WTC11 (cell line): Measurements from ENCODE around the gene SMIM34.
"Not testable (repeated sequence)": the region's sequence is repeated elsewhere in the genome, so short reads cannot be mapped to it uniquely, and the experiment has no call there.

ENCODE experiments used
- CTCF ChIP-seq: fragments of 200-600 bp; IDR thresholded peaks from 2 replicates; pipeline ENCODE4 v1.8.0; 2022; ENCODE audit warnings: antibody characterized with exemption
- ELF4 ChIP-seq: sonication (generic); formaldehyde crosslinking; IDR thresholded peaks from 2 replicates; pipeline ENCODE4 v1.8.1; 2022; ENCODE audit warnings: low read depth, mild to moderate bottlenecking, moderate library complexity, missing genetic modification reagents
- ETV6 ChIP-seq: sonication (generic); formaldehyde crosslinking; IDR thresholded peaks from 2 replicates; pipeline ENCODE4 v1.8.1; 2022; ENCODE audit warnings: mild to moderate bottlenecking, missing genetic modification reagents
- JAZF1 ChIP-seq: fragments of 250-450 bp; sonication (Bioruptor Pico); IDR thresholded peaks from 2 replicates; pipeline ENCODE4 v1.9.0; 2021; ENCODE audit warnings: moderate library complexity, mild to moderate bottlenecking, inconsistent platforms
- PREB ChIP-seq: sonication (generic); formaldehyde crosslinking; IDR thresholded peaks from 2 replicates; pipeline ENCODE4 v1.8.1; 2022; ENCODE audit warnings: mild to moderate bottlenecking, missing genetic modification reagents, moderate library complexity, borderline replicate concordance
- PRRX2 ChIP-seq: fragments of 250-450 bp; sonication (Bioruptor Pico); IDR thresholded peaks from 2 replicates; pipeline ENCODE4 v1.8.0; 2021; ENCODE audit warnings: mild to moderate bottlenecking
- SP1 ChIP-seq: sonication (generic); formaldehyde crosslinking; conservative IDR thresholded peaks from 2 replicates; pipeline ENCODE4 v1.8.1; 2022; ENCODE audit warnings: missing genetic modification reagents
- TEAD1 ChIP-seq: sonication (generic); formaldehyde crosslinking; IDR thresholded peaks from 2 replicates; pipeline ENCODE4 v1.8.0; 2022; ENCODE audit warnings: mild to moderate bottlenecking, missing genetic modification reagents
- TP53 ChIP-seq: sonication (generic); formaldehyde crosslinking; IDR thresholded peaks from 2 replicates; pipeline ENCODE4 v1.8.1; 2023; ENCODE audit warnings: mild to moderate bottlenecking, missing genetic modification reagents

- TF ChIP-seq CTCF; TEAD1 (CRISPR knock-in tag); SP1; JAZF1 (CRISPR knock-in tag); PREB; ETV6 (CRISPR knock-in tag); PRRX2 (CRISPR knock-in tag); ELF4 (CRISPR knock-in tag); TP53 (CRISPR knock-in tag): not testable (repeated sequence)
Measured at GRCh38 chr21:34455628-34456027, 31.9 kb upstream of the SMIM34 start.
